Activated naive CD8-positive, alpha-beta T cell treated with anti-CD3 and anti-CD28 coated beads for 36 hours (primary cell): ENCODE measurements around the gene CARM1. TPM values are rescaled to one million over a fixed set of nuclear protein-coding genes. Genes with fewer than 3 reads are reported as not detected.

ENCODE experiments used
- total RNA-seq, 2 experiments: library from RNA; stranded (reverse); gene quantifications; one replicate each; pipeline ENCODE4 v1.2.3, GENCODE V29; 2021

The CARM1 gene
- total RNA-seq, 2 experiments from 2014 or later: 85.0 to 86.8 TPM

Other genes starting within 250 kb of the CARM1 start
- 10 to 100 TPM; 70.6 to 71.6 TPM for gene SLC44A2, start 246.0 kb upstream of the CARM1 start, total RNA-seq
- 100 to 1,000 TPM; 500 to 527 TPM for gene ILF3, start 217.2 kb upstream of the CARM1 start, total RNA-seq
- 10 to 100 TPM; 66.6 to 71.5 TPM for gene QTRT1, start 170.1 kb upstream of the CARM1 start, total RNA-seq
- 100 to 1,000 TPM; 127 to 133 TPM for gene DNM2, start 153.5 kb upstream of the CARM1 start, total RNA-seq
- 10 to 100 TPM; 14.3 to 14.8 TPM for gene TMED1, start 35.3 kb upstream of the CARM1 start, total RNA-seq
- gene C19orf38, start 23.1 kb upstream of the CARM1 start, total RNA-seq: 1 to 10 TPM; 1.8 to 2.0 TPM
- gene YIPF2, start 57.1 kb downstream of the CARM1 start, total RNA-seq: 10 to 100 TPM; 22.3 to 24.0 TPM
- gene TIMM29, start 57.3 kb downstream of the CARM1 start, total RNA-seq: 10 to 100 TPM; 17.6 to 19.0 TPM
- gene SMARCA4, start 89.5 kb downstream of the CARM1 start, total RNA-seq: 100 to 1,000 TPM; 108 to 109 TPM
- 10 to 100 TPM; 67.3 to 68.8 TPM for gene LDLR, start 217.9 kb downstream of the CARM1 start, total RNA-seq